Transverse colon (tissue), 4 donors: ENCODE measurements around the gene GAA. TPM values are rescaled to one million over a fixed set of nuclear protein-coding genes. Genes with fewer than 3 reads are reported as not detected.
A peak's percentile ranks its signal among the peaks of the same experiment; 100 is the strongest.

ENCODE experiments used
- DNase-seq: peaks from one replicate; pipeline ENCODE4 v3.0.0-alpha.2; 2019
- H3K27ac ChIP-seq, 4 donors: fragments of 200-600 bp; sonication (generic); 2 replicates each; pipeline ENCODE4 v1.5.1; 2016 to 2018; ENCODE audit warnings: inconsistent platforms in 4 of 4
- H3K27me3 ChIP-seq: fragments of 200-600 bp; sonication (generic); 2 replicates; pipeline ENCODE4 v1.5.1; 2017; ENCODE audit warnings: inconsistent platforms
- H3K36me3 ChIP-seq, 4 donors: fragments of 200-600 bp; sonication (generic); 2 replicates each; pipeline ENCODE4 v1.5.1; 2017 to 2019; ENCODE audit warnings: inconsistent platforms in 4 of 4
- H3K4me1 ChIP-seq, 4 donors: fragments of 200-600 bp; sonication (generic); 2 replicates each; pipeline ENCODE4 v1.5.1; 2017 to 2020; ENCODE audit warnings: inconsistent platforms in 4 of 4
- H3K4me3 ChIP-seq, 4 donors: fragments of 200-600 bp; sonication (generic); 1 replicate in 1 of 4; 2 replicates in 3 of 4; pipeline versions ENCODE4 v1.5.1 to v1.6.1; 2017 to 2019; ENCODE audit warnings: inconsistent platforms in 4 of 4
- H3K9me3 ChIP-seq, 2 donors: fragments of 200-600 bp; sonication (generic); 2 replicates each; pipeline ENCODE4 v1.5.1; 2017 to 2019; ENCODE audit warnings: inconsistent platforms in 2 of 2
- EP300 ChIP-seq: sonication (generic); formaldehyde crosslinking; IDR thresholded peaks from one replicate; pipeline ENCODE4 v1.6.1; 2017; ENCODE audit warnings: antibody characterized with exemption, low read depth
- POLR2A ChIP-seq: fragments of 450-650 bp; IDR thresholded peaks from one replicate; pipeline ENCODE4 v1.6.1; 2016; ENCODE audit warnings: antibody characterized with exemption, mild to moderate bottlenecking, moderate library complexity
- POLR2AphosphoS5 ChIP-seq, 3 donors: sonication (generic); formaldehyde crosslinking; IDR thresholded peaks; one replicate each; pipeline ENCODE4 v1.6.1; 2016; ENCODE audit warnings: antibody characterized with exemption in 3 of 3
- WGBS, 2 donors: methylation state at CpG; one replicate each; pipeline ENCODE4 v1.1.5; 2018; ENCODE audit warnings: low coverage in 1 of 2; 5-methylcytosine and 5-hydroxymethylcytosine counted together
- in situ Hi-C, 4 donors: fragments of 200-750 bp; cut with MboI; loops; one replicate each; pipeline versions ENCODE4 v1.15.0 to v1.15.1; 2017; ENCODE audit warnings: low sequenced_read_pairs in 3 of 4, low pct_ligation_motif_present in 1 of 4, low pct_unique_long_range_greater_than_20kb in 1 of 4
- intact Hi-C: fragments of 100-400 bp; cut with DNase I; formaldehyde crosslinking; loops from one replicate; pipeline ENCODE4 v1.15.1; 2023; ENCODE audit warnings: low total_unique reads
- total RNA-seq, 4 donors: library from RNA; depleted of rRNA; stranded (reverse); fragments of >200 nt; gene quantifications; one replicate each; pipeline ENCODE4 v1.1.0, GENCODE V29; 2016
- TF ChIP-seq, protein P1 (sequence below), 5 experiments: fragments of 200-600 bp in 3 of 5; fragments of 450-650 bp in 2 of 5; sonication (generic) in 3 of 5; IDR thresholded peaks; 1 replicate in 2 of 5; 2 replicates in 3 of 5; pipeline ENCODE4 v1.5.1; 2016 to 2017; ENCODE audit warnings: antibody characterized with exemption in 5 of 5, inconsistent platforms in 3 of 5, mild to moderate bottlenecking in 2 of 5, moderate library complexity in 1 of 5

The GAA gene
- total RNA-seq, 4 donors from 2014 or later = 54.6 to 96.5 (median 81.4) TPM

DNA sequence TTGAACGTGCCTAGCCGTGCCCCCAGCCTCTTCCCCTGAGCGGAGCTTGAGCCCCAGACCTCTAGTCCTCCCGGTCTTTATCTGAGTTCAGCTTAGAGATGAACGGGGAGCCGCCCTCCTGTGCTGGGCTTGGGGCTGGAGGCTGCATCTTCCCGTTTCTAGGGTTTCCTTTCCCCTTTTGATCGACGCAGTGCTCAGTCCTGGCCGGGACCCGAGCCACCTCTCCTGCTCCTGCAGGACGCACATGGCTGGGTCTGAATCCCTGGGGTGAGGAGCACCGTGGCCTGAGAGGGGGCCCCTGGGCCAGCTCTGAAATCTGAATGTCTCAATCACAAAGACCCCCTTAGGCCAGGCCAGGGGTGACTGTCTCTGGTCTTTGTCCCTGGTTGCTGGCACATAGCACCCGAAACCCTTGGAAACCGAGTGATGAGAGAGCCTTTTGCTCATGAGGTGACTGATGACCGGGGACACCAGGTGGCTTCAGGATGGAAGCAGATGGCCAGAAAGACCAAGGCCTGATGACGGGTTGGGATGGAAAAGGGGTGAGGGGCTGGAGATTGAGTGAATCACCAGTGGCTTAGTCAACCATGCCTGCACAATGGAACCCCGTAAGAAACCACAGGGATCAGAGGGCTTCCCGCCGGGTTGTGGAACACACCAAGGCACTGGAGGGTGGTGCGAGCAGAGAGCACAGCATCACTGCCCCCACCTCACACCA is 724 bp downstream of the GAA start:
- DNase-seq = no peak
- peak overlapping the region; percentile 65 to 95 (median 86) for H3K4me3 ChIP-seq
- WGBS, 2 donors = 26 to 82% methylated on average over 5 to 21 of the region's 21 CpGs

DNA sequence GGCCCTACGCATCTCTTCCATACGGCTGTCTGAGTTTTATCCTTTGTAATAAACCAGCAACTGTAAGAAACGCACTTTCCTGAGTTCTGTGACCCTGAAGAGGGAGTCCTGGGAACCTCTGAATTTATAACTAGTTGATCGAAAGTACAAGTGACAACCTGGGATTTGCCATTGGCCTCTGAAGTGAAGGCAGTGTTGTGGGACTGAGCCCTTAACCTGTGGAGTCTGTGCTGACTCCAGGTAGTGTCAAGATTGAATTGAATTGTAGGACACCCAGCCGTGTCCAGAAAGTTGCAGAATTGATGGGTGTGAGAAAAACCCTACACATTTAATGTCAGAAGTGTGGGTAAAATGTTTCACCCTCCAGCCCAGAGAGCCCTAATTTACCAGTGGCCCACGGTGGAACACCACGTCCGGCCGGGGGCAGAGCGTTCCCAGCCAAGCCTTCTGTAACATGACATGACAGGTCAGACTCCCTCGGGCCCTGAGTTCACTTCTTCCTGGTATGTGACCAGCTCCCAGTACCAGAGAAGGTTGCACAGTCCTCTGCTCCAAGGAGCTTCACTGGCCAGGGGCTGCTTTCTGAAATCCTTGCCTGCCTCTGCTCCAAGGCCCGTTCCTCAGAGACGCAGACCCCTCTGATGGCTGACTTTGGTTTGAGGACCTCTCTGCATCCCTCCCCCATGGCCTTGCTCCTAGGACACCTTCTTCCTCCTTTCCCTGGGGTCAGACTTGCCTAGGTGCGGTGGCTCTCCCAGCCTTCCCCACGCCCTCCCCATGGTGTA is 1.5 kb downstream of the GAA start:
- in situ Hi-C loops = no loop called here
- WGBS, 2 donors = 50 to 89% methylated on average over 1 to 15 of the region's 15 CpGs
- Histone ChIP-seq H3K4me3 (peak overlapping the region in 1 of 4 donors; percentile 65), H3K27me3 (no peaks in the 10 kb centered on the region), H3K9me3 (no peaks in the 10 kb centered on the region), H3K27ac (no peak overlapping the region), H3K4me1 (peaks cover 6 to 19% (median 17%) of the 10 kb centered on the region in 4 donors), H3K36me3 (no peaks in the 10 kb centered on the region)
- DNase-seq = no peak
- intact Hi-C loops = no loop called here
- TF ChIP-seq, protein P1, sequence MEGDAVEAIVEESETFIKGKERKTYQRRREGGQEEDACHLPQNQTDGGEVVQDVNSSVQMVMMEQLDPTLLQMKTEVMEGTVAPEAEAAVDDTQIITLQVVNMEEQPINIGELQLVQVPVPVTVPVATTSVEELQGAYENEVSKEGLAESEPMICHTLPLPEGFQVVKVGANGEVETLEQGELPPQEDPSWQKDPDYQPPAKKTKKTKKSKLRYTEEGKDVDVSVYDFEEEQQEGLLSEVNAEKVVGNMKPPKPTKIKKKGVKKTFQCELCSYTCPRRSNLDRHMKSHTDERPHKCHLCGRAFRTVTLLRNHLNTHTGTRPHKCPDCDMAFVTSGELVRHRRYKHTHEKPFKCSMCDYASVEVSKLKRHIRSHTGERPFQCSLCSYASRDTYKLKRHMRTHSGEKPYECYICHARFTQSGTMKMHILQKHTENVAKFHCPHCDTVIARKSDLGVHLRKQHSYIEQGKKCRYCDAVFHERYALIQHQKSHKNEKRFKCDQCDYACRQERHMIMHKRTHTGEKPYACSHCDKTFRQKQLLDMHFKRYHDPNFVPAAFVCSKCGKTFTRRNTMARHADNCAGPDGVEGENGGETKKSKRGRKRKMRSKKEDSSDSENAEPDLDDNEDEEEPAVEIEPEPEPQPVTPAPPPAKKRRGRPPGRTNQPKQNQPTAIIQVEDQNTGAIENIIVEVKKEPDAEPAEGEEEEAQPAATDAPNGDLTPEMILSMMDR (IDR thresholded peaks at IDR 0.05) = no peak
- TF ChIP-seq EP300 (no peak), POLR2AphosphoS5 (IDR thresholded peaks at IDR 0.05) (no peak), POLR2A (no peak)

More for the DNA sequence above, 724 bp downstream of the GAA start:
- Histone ChIP-seq H3K4me1 (peaks cover 6 to 19% (median 17%) of the 10 kb centered on the region in 4 donors), H3K9me3 (no peaks in the 10 kb centered on the region), H3K27me3 (no peaks in the 10 kb centered on the region), H3K27ac (peak overlapping the region; percentile 86 to 92 (median 90)), H3K36me3 (no peaks in the 10 kb centered on the region)
- in situ Hi-C loops = no loop called here
- intact Hi-C loops = no loop called here
- no peak for TF ChIP-seq POLR2A
- TF ChIP-seq POLR2AphosphoS5 (IDR thresholded peaks at IDR 0.05) = no peak
- TF ChIP-seq, protein P1 (IDR thresholded peaks at IDR 0.05) = no peak
- no peak for TF ChIP-seq EP300

DNA sequence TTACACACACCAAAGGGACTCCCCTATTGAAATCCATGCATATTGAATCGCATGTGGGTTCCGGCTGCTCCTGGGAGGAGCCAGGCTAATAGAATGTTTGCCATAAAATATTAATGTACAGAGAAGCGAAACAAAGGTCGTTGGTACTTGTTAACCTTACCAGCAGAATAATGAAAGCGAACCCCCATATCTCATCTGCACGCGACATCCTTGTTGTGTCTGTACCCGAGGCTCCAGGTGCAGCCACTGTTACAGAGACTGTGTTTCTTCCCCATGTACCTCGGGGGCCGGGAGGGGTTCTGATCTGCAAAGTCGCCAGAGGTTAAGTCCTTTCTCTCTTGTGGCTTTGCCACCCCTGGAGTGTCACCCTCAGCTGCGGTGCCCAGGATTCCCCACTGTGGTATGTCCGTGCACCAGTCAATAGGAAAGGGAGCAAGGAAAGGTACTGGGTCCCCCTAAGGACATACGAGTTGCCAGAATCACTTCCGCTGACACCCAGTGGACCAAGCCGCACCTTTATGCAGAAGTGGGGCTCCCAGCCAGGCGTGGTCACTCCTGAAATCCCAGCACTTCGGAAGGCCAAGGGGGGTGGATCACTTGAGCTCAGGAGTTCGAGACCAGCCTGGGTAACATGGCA is 2.2 kb downstream of the GAA start:
- no peak overlapping the region for H3K27ac ChIP-seq
- no peak overlapping the region for H3K4me3 ChIP-seq
- no peak for DNase-seq
- WGBS, 2 donors = 89% methylated on average over 19 of the region's 19 CpGs; no CpG with 5 or more reads in 1 of the 2 donors
- intact Hi-C loops = no loop called here
- no peaks in the 10 kb centered on the region for H3K36me3 ChIP-seq
- in situ Hi-C loops = no loop called here
- TF ChIP-seq EP300 = no peak
- TF ChIP-seq POLR2A = no peak
- H3K27me3 ChIP-seq = no peaks in the 10 kb centered on the region
- H3K4me1 ChIP-seq = peaks cover 6 to 19% (median 17%) of the 10 kb centered on the region in 4 donors
- no peaks in the 10 kb centered on the region for H3K9me3 ChIP-seq

DNA sequence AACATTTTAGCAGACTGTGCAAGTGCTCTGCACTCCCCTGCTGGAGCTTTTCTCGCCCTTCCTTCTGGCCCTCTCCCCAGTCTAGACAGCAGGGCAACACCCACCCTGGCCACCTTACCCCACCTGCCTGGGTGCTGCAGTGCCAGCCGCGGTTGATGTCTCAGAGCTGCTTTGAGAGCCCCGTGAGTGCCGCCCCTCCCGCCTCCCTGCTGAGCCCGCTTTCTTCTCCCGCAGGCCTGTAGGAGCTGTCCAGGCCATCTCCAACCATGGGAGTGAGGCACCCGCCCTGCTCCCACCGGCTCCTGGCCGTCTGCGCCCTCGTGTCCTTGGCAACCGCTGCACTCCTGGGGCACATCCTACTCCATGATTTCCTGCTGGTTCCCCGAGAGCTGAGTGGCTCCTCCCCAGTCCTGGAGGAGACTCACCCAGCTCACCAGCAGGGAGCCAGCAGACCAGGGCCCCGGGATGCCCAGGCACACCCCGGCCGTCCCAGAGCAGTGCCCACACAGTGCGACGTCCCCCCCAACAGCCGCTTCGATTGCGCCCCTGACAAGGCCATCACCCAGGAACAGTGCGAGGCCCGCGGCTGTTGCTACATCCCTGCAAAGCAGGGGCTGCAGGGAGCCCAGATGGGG is 3.1 kb downstream of the GAA start:
- H3K4me3 ChIP-seq = no peak overlapping the region
- no peak overlapping the region for H3K27ac ChIP-seq
- H3K36me3 ChIP-seq = no peaks in the 10 kb centered on the region
- no peaks in the 10 kb centered on the region for H3K9me3 ChIP-seq
- 79% methylated on average over 26 of the region's 26 CpGs; no CpG with 5 or more reads in 1 of the 2 donors for WGBS, 2 donors
- TF ChIP-seq POLR2A (no peak), POLR2AphosphoS5 (IDR thresholded peaks at IDR 0.05) (no peak), EP300 (no peak)
- TF ChIP-seq, protein P1 (IDR thresholded peaks at IDR 0.05) = no peak
- H3K4me1 ChIP-seq = peaks cover 6 to 19% (median 17%) of the 10 kb centered on the region in 4 donors
- in situ Hi-C loops (no loop called here), intact Hi-C loops (no loop called here)
- no peaks in the 10 kb centered on the region for H3K27me3 ChIP-seq
- DNase-seq = no peak
